GM12892 (cell line): ENCODE data around the gene HOXD8.

Experiments
- POLR2A ChIP-seq: IDR thresholded peaks from 2 replicates; pipeline ENCODE4 v1.6.1; 2011; ENCODE audit warnings: low read depth, low read length, control low read depth
- POLR2AphosphoS5 ChIP-seq: IDR thresholded peaks from 2 replicates; pipeline ENCODE4 v1.6.1; 2011; ENCODE audit warnings: low read depth, low read length, control low read depth
- TAF1 ChIP-seq: IDR thresholded peaks from 2 replicates; pipeline ENCODE4 v1.6.1; 2011; ENCODE audit warnings: low read depth, mild to moderate bottlenecking, control low read depth, low read length, borderline replicate concordance

- TF ChIP-seq POLR2A (no peak), POLR2AphosphoS5 (no peak), TAF1 (no peak)
These were observed 30.9 kb downstream of the HOXD8 start for GRCh38 chr2:176160251-176160985.
